ENCODE data around the gene SLC16A10.
"Not testable (repeated sequence)": the region's sequence is repeated elsewhere in the genome, so short reads cannot be mapped to it uniquely, and the experiment has no call there.

Gene SLC16A10

GRCh38 chr6:111134236-111134869 is 47.0 kb downstream of the SLC16A10 start:
- not testable (repeated sequence) for DNase-seq

GRCh38 chr6:111137489-111138093 is 50.3 kb downstream of the SLC16A10 start:
- not testable (repeated sequence) for DNase-seq

- DNase-seq = no peak
Measured at GRCh38 chr6:111147440-111147839, 60.1 kb downstream of the SLC16A10 start.

- DNase-seq = no peak
Measured at GRCh38 chr6:111148110-111148509, 60.8 kb downstream of the SLC16A10 start.

- no peak for DNase-seq
Measured at GRCh38 chr6:111150577-111150976, 63.3 kb downstream of the SLC16A10 start.

GRCh38 chr6:111154981-111155380 is 67.7 kb downstream of the SLC16A10 start:
- DNase-seq = no peak

- DNase-seq = no peak
Measured at GRCh38 chr6:111157412-111157811, 70.1 kb downstream of the SLC16A10 start.

GRCh38 chr6:111159633-111160032 is 72.3 kb downstream of the SLC16A10 start:
- no peak for DNase-seq

- DNase-seq = no peak
Measured at GRCh38 chr6:111161650-111162049, 74.3 kb downstream of the SLC16A10 start.

GRCh38 chr6:111162504-111162903 is 75.2 kb downstream of the SLC16A10 start:
- DNase-seq = no peak

GRCh38 chr6:111171577-111172400 is 84.5 kb downstream of the SLC16A10 start:
- DNase-seq = no peak

GRCh38 chr6:111172563-111172962 is 85.3 kb downstream of the SLC16A10 start:
- no peak for DNase-seq

- DNase-seq = no peak
Measured at GRCh38 chr6:111173341-111173740, 86.0 kb downstream of the SLC16A10 start.

- DNase-seq = no peak
Measured at GRCh38 chr6:111173946-111174345, 86.6 kb downstream of the SLC16A10 start.

GRCh38 chr6:111175109-111175508 is 87.8 kb downstream of the SLC16A10 start:
- no peak for DNase-seq

- no peak for DNase-seq
Measured at GRCh38 chr6:111176038-111176759, 88.9 kb downstream of the SLC16A10 start.

- DNase-seq = no peak
Measured at GRCh38 chr6:111176760-111177099, 89.4 kb downstream of the SLC16A10 start.

GRCh38 chr6:111177131-111177530 is 89.8 kb downstream of the SLC16A10 start:
- no peak for DNase-seq

- DNase-seq = no peak
Measured at GRCh38 chr6:111183702-111184517, 96.6 kb downstream of the SLC16A10 start.

GRCh38 chr6:111184827-111185532 is 97.7 kb downstream of the SLC16A10 start:
- no peak for DNase-seq

- DNase-seq = no peak
Measured at GRCh38 chr6:111185954-111186353, 98.7 kb downstream of the SLC16A10 start.

GRCh38 chr6:111187874-111188273 is 100.6 kb downstream of the SLC16A10 start:
- no peak for DNase-seq
